Endothelial cell of umbilical vein (primary cell): ENCODE data around the gene SLC39A3. TPM values are rescaled to one million over a fixed set of nuclear protein-coding genes. Genes with fewer than 3 reads are reported as not detected.

Source experiments
- BruUV-seq: library from RNA; stranded (reverse); fragments of 400-500 nt; replicated peaks from 2 replicates; lab custom pipeline; 2021; lab: Mats Ljungman, UMichigan
- CTCF ChIA-PET: fragments of 300-600, 350-600 bp; sonication (Branson Sonifier 250); formaldehyde crosslinking; loops from one replicate; lab custom pipeline; 2021; ENCODE audit warnings: antibody characterized with exemption, inconsistent platforms; lab: Charles Lee
- POLR2A ChIA-PET: fragments of 300-600, 350-600 bp; sonication (Branson Sonifier 250); formaldehyde crosslinking; loops from one replicate; lab custom pipeline; 2021; ENCODE audit warnings: antibody characterized with exemption, inconsistent platforms; lab: Charles Lee
- DNase-seq: peaks from one replicate; pipeline ENCODE4 v3.0.0-alpha.2; 2011; ENCODE audit warnings: low read depth, low spot score
- FAIRE-seq: peaks from 2 replicates; lab custom pipeline; 2011; peaks lifted over from hg19 to GRCh38; lab: Jason Lieb, UNC
- H2AFZ ChIP-seq: 2 replicates; pipeline ENCODE4 v1.6.0; 2012; ENCODE audit warnings: low read depth, low read length, control low read depth, inconsistent platforms
- H3K27ac ChIP-seq: 2 replicates; pipeline ENCODE4 v1.5.1; 2011; ENCODE audit warnings: low read depth, mild to moderate bottlenecking, control low read depth, low read length, moderate library complexity; ENCODE audit not compliant: insufficient read depth
- H3K27me3 ChIP-seq, 2 experiments: 2 replicates each; pipeline versions ENCODE4 v1.6.0 to v1.6.1; 2011; ENCODE audit warnings: low read length in 2 of 2, mixed read lengths in 1 of 2; ENCODE audit not compliant: control insufficient read depth in 2 of 2, insufficient read depth in 2 of 2
- H3K36me3 ChIP-seq, 2 experiments: 2 replicates in 1 of 2; 3 replicates in 1 of 2; pipeline ENCODE4 v1.5.1; 2011; ENCODE audit warnings: low read length in 2 of 2, mild to moderate bottlenecking in 1 of 2, moderate library complexity in 1 of 2; ENCODE audit not compliant: control insufficient read depth in 2 of 2, insufficient read depth in 2 of 2; ENCODE audit errors: extremely low read depth in 1 of 2
- H3K4me1 ChIP-seq: 3 replicates; pipeline ENCODE4 v1.5.1; 2011; ENCODE audit warnings: mild to moderate bottlenecking, low read length; ENCODE audit not compliant: control insufficient read depth, insufficient read depth; ENCODE audit errors: extremely low read depth
- H3K4me2 ChIP-seq: 2 replicates; pipeline ENCODE4 v1.6.1; 2011; ENCODE audit warnings: low read length, control low read depth, mixed read lengths; ENCODE audit not compliant: insufficient read depth
- H3K4me3 ChIP-seq, 3 experiments: fragments of 200-600 bp in 1 of 3; sonication (generic), shearing (Covaris generic) in 1 of 3; replicated peaks in 1 of 3; 2 replicates each; pipeline ENCODE4 v1.5.1; 2011 to 2016; ENCODE audit warnings: control low read depth in 3 of 3, low read length in 3 of 3, mild to moderate bottlenecking in 2 of 3, inconsistent platforms in 1 of 3, low read depth in 1 of 3, moderate library complexity in 1 of 3; ENCODE audit not compliant: insufficient read depth in 1 of 3
- H3K79me2 ChIP-seq: 2 replicates; pipeline ENCODE4 v1.6.0; 2012; ENCODE audit warnings: low read length, inconsistent platforms; ENCODE audit not compliant: control insufficient read depth, insufficient read depth
- H3K9ac ChIP-seq: replicated peaks from 2 replicates; pipeline ENCODE3; 2011; ENCODE audit warnings: low read length, control low read depth; ENCODE audit not compliant: insufficient read depth; ENCODE audit errors: extremely low read depth
- H3K9me1 ChIP-seq: replicated peaks from 3 replicates; pipeline ENCODE4 v1.6.0; 2011; ENCODE audit warnings: mild to moderate bottlenecking, low read length; ENCODE audit not compliant: control insufficient read depth, insufficient read depth; ENCODE audit errors: extremely low read depth
- H3K9me3 ChIP-seq: replicated peaks from 2 replicates; pipeline ENCODE4 v1.5.1; 2012; ENCODE audit warnings: low read length, inconsistent platforms; ENCODE audit not compliant: control insufficient read depth, insufficient read depth
- H4K20me1 ChIP-seq: replicated peaks from 2 replicates; pipeline ENCODE3; 2011; ENCODE audit warnings: mild to moderate bottlenecking, low read length; ENCODE audit not compliant: control insufficient read depth, insufficient read depth; ENCODE audit errors: extremely low read depth
- CTCF ChIP-seq, 2 donors: IDR thresholded peaks; 1 replicate in 1 of 2; 2 replicates in 1 of 2; pipeline ENCODE4 v1.5.1; 2011; ENCODE audit warnings: low read length in 2 of 2, mild to moderate bottlenecking in 2 of 2, moderate library complexity in 2 of 2, control low read depth in 1 of 2, inconsistent platforms in 1 of 2, low read depth in 1 of 2; ENCODE audit not compliant: insufficient read depth in 1 of 2; ENCODE audit errors: extremely low read depth in 1 of 2
- EZH2 ChIP-seq: IDR thresholded peaks from 2 replicates; pipeline ENCODE4 v1.6.1; 2012; ENCODE audit warnings: borderline replicate concordance, low read depth, mild to moderate bottlenecking, moderate library complexity, low read length, inconsistent platforms; ENCODE audit not compliant: severe bottlenecking
- GATA2 ChIP-seq: IDR thresholded peaks from 2 replicates; pipeline ENCODE4 v1.7.0; 2011; ENCODE audit warnings: low read depth, mild to moderate bottlenecking, moderate library complexity, mixed read lengths, low read length; ENCODE audit not compliant: insufficient read length, insufficient read depth
- JUN ChIP-seq: IDR thresholded peaks from 2 replicates; pipeline ENCODE4 v1.6.1; 2011; ENCODE audit warnings: borderline replicate concordance, low read depth; ENCODE audit not compliant: insufficient read length, insufficient read depth
- MAX ChIP-seq: IDR thresholded peaks from 2 replicates; pipeline ENCODE4 v1.6.1; 2011; ENCODE audit not compliant: insufficient read depth, insufficient read length
- MYC ChIP-seq: IDR thresholded peaks from one replicate; pipeline ENCODE4 v1.6.1; 2011; ENCODE audit warnings: mild to moderate bottlenecking, low read depth, low read length
- dilution Hi-C: fragments of 300-500 bp; cut with MboI; formaldehyde crosslinking; loops from one replicate; pipeline ENCODE4 v1.15.0; 2019; ENCODE audit warnings: low sequenced_read_pairs; ENCODE audit not compliant: extremely low pct_ligation_motif_present
- intact Hi-C: fragments of 100-400 bp; cut with micrococcal nuclease; formaldehyde crosslinking; loops from one replicate; pipeline ENCODE4 v1.10.0; 2022
- polyA plus RNA-seq, 4 experiments: library from polyadenylated mRNA; depleted of rRNA in 3 of 4; stranded (reverse) in 3 of 4; unstranded in 1 of 4; fragments of >200 nt; gene quantifications; 2 replicates each; pipeline versions ENCODE4 v1.2.1 to v1.2.3, GENCODE V29; 2011 to 2012; ENCODE audit warnings: missing spikeins in 1 of 4
- total RNA-seq: library from RNA; stranded (reverse); gene quantifications from 2 replicates; pipeline ENCODE4 v1.2.3, GENCODE V29; 2021

The SLC39A3 gene
- total and polyA plus RNA-seq, 2 donors (not counting 3 experiments of a cell fraction or from before 2014, with no cell fraction given) = 28.0 to 43.1 TPM

GRCh38 chr19:2747349-2747748 lies 7.5 kb upstream of the SLC39A3 start:
- dilution Hi-C loops = no loop called here
- H3K36me3 ChIP-seq = no peaks in the 10 kb centered on the region

More at GRCh38 chr19:2747349-2747748, 7.5 kb upstream of the SLC39A3 start:
- Histone ChIP-seq H3K27ac (no peak overlapping the region), H3K27me3 (no peaks in the 10 kb centered on the region), H3K4me2 (no peak overlapping the region), H3K9ac (no peak overlapping the region), H3K4me3 (no peak overlapping the region), H3K4me1 (no peaks in the 10 kb centered on the region), H4K20me1 (no peaks in the 10 kb centered on the region), H3K9me1 (no peaks in the 10 kb centered on the region), H3K79me2 (no peaks in the 10 kb centered on the region), H2AFZ (no peak overlapping the region), H3K9me3 (no peaks in the 10 kb centered on the region)
- no peak for TF ChIP-seq MYC
- TF ChIP-seq GATA2 = no peak
- no peak for TF ChIP-seq CTCF (IDR thresholded peaks at IDR 0.05; ENCODE audit: extremely low read depth in 1 of 2, insufficient read depth in 1 of 2, low read depth in 1 of 2, low read length in 2 of 2)
- no peak for TF ChIP-seq MAX
- TF ChIP-seq EZH2 = no peak
- no peak for TF ChIP-seq JUN
- ChIA-PET POLR2A (no interaction called here), CTCF (interaction anchor here (1.5 to 6.1 kb wide), 2 partner anchors 35 to 100 kb away, joined by 3 to 233 read pairs; no protein-coding TSS in a partner anchor)
- intact Hi-C loops = no loop called here
- no TSS peak for BruUV-seq
- FAIRE-seq (no peak), DNase-seq (no peak)
